A549 (cell line): Measurements from ENCODE around the gene KTN1. TPM values are rescaled to one million over a fixed set of nuclear protein-coding genes. Genes with fewer than 3 reads are reported as not detected.

ENCODE experiments used
- ATAC-seq, 2 experiments: fragments of 200-7000 bp in 1 of 2; fragments of >200 bp in 1 of 2; cut with Nextera tagmentation in 1 of 2; cut with Tn5 transposase in 1 of 2; 3 replicates each; pipeline versions ENCODE4 v1.8.0 to v1.9.1; 2018 to 2020; ENCODE audit warnings: mild to moderate bottlenecking in 1 of 2, moderate library complexity in 1 of 2
- CTCF ChIA-PET: fragments of 300-600 bp; sonication (Branson Sonifier 250); formaldehyde crosslinking; extraction: SDS; loops from one replicate; lab custom pipeline; 2021; ENCODE audit warnings: antibody characterized with exemption, inconsistent platforms; lab: Yijun Ruan, JAX
- POLR2A ChIA-PET: fragments of 350-600 bp; formaldehyde crosslinking; extraction: SDS; loops from one replicate; lab custom pipeline; 2021; ENCODE audit warnings: antibody characterized with exemption, inconsistent platforms; lab: Yijun Ruan, JAX
- DNase-seq, 2 experiments: peaks; one replicate each; pipeline versions ENCODE4 v3.0.0 to v3.0.0-alpha.2; 2011 to 2016; ENCODE audit warnings: low read depth in 1 of 2, low spot score in 1 of 2
- FAIRE-seq: peaks from 2 replicates; lab custom pipeline; 2011; peaks lifted over from hg19 to GRCh38; lab: Jason Lieb, UNC
- H3K27ac ChIP-seq, 2 experiments: fragments of >200 bp; sonication (Bioruptor Twin); formaldehyde crosslinking; 3 replicates each; pipeline ENCODE4 v1.5.1; 2016 to 2017
- H3K4me1 ChIP-seq: fragments of >200 bp; sonication (Bioruptor Twin); formaldehyde crosslinking; 3 replicates; pipeline ENCODE4 v1.6.1; 2016
- H3K4me2 ChIP-seq: fragments of >200 bp; sonication (Bioruptor Twin); formaldehyde crosslinking; 3 replicates; pipeline ENCODE4 v1.6.1; 2016
- H3K4me3 ChIP-seq: fragments of >200 bp; sonication (Bioruptor Twin); formaldehyde crosslinking; 3 replicates; pipeline ENCODE4 v1.5.1; 2016
- H3K9me3 ChIP-seq: fragments of >200 bp; sonication (Bioruptor Twin); formaldehyde crosslinking; 3 replicates; pipeline ENCODE4 v1.6.1; 2016
- ATOH8 ChIP-seq: fragments of 250-450 bp; sonication (Bioruptor Pico); IDR thresholded peaks from 2 replicates; pipeline ENCODE4 v1.5.0; 2020; ENCODE audit warnings: low read depth, mild to moderate bottlenecking, moderate library complexity
- BHLHE40 ChIP-seq: IDR thresholded peaks from 2 replicates; pipeline ENCODE4 v1.6.1; 2012; ENCODE audit warnings: low read depth, low read length, inconsistent platforms
- CEBPB ChIP-seq, 2 experiments: fragments of >200 bp in 1 of 2; sonication (Bioruptor Twin) in 1 of 2; formaldehyde crosslinking in 1 of 2; IDR thresholded peaks; 2 replicates each; pipeline ENCODE4 v1.6.1; 2012 to 2016
- CHD2 ChIP-seq: fragments of 150-350 bp; IDR thresholded peaks from 2 replicates; pipeline ENCODE4 v1.6.1; 2014; ENCODE audit warnings: low read length; ENCODE audit not compliant: partially characterized antibody
- CHD4 ChIP-seq: fragments of 200-600 bp; sonication (generic); IDR thresholded peaks from 2 replicates; pipeline ENCODE4 v1.6.1; 2016; ENCODE audit warnings: antibody characterized with exemption, mild to moderate bottlenecking, borderline replicate concordance
- CTCF ChIP-seq: fragments of >200 bp; sonication (Bioruptor Twin); formaldehyde crosslinking; IDR thresholded peaks from 3 replicates; pipeline ENCODE4 v1.5.1; 2016
- EHF ChIP-seq: fragments of 250-450 bp; sonication (Bioruptor Pico); IDR thresholded peaks from 2 replicates; pipeline ENCODE4 v1.5.0; 2020; ENCODE audit warnings: mild to moderate bottlenecking
- EHMT2 ChIP-seq: fragments of 200-600 bp; sonication (generic); IDR thresholded peaks from 2 replicates; pipeline ENCODE4 v1.6.1; 2016; ENCODE audit warnings: antibody characterized with exemption, low read depth, mild to moderate bottlenecking, moderate library complexity
- ESRRA ChIP-seq: fragments of 150-350 bp; IDR thresholded peaks from 2 replicates; pipeline ENCODE4 v1.6.1; 2014; ENCODE audit warnings: mild to moderate bottlenecking, low read length, borderline replicate concordance
- FOSB ChIP-seq: fragments of 250-450 bp; sonication (Bioruptor Pico); IDR thresholded peaks from 2 replicates; pipeline ENCODE4 v1.5.0; 2020; ENCODE audit warnings: mild to moderate bottlenecking, moderate library complexity
- FOSL2 ChIP-seq, 2 experiments: fragments of 450-650 bp in 1 of 2; fragments of >200 bp in 1 of 2; sonication (Bioruptor Twin) in 1 of 2; formaldehyde crosslinking; IDR thresholded peaks; 2 replicates each; pipeline versions ENCODE4 v1.5.0 to v1.6.1; 2016 to 2020; ENCODE audit warnings: mild to moderate bottlenecking in 1 of 2, moderate library complexity in 1 of 2
- FOXS1 ChIP-seq: fragments of 250-450 bp; sonication (Bioruptor Pico); IDR thresholded peaks from 2 replicates; pipeline ENCODE4 v1.5.0; 2020; ENCODE audit warnings: mild to moderate bottlenecking, moderate library complexity
- GATA3 ChIP-seq: IDR thresholded peaks from 2 replicates; pipeline ENCODE4 v1.6.1; 2012; ENCODE audit warnings: borderline replicate concordance
- HES2 ChIP-seq: fragments of >200 bp; sonication (Bioruptor Twin); formaldehyde crosslinking; IDR thresholded peaks from 2 replicates; pipeline ENCODE4 v1.6.1; 2016
- HEYL ChIP-seq: fragments of 250-450 bp; sonication (Bioruptor Pico); IDR thresholded peaks from 2 replicates; pipeline ENCODE4 v1.8.0; 2021; ENCODE audit warnings: mild to moderate bottlenecking, moderate library complexity
- HOXB5 ChIP-seq: fragments of 250-450 bp; sonication (Bioruptor Pico); IDR thresholded peaks from 2 replicates; pipeline ENCODE4 v1.5.0; 2020; ENCODE audit warnings: mild to moderate bottlenecking, moderate library complexity
- JUN ChIP-seq, 2 experiments: fragments of >200 bp; sonication (Bioruptor Twin); formaldehyde crosslinking; IDR thresholded peaks; 2 replicates in 1 of 2; 3 replicates in 1 of 2; pipeline ENCODE4 v1.6.1; 2016 to 2017
- KDM5A ChIP-seq: fragments of 200-600 bp; sonication (generic); IDR thresholded peaks from 2 replicates; pipeline ENCODE4 v1.6.1; 2016; ENCODE audit warnings: antibody characterized with exemption, mild to moderate bottlenecking
- MAFK ChIP-seq: fragments of 450-650 bp; IDR thresholded peaks from 2 replicates; pipeline ENCODE4 v1.6.1; 2014; ENCODE audit not compliant: partially characterized antibody
- MAZ ChIP-seq: fragments of 150-350 bp; IDR thresholded peaks from 2 replicates; pipeline ENCODE4 v1.6.1; 2014; ENCODE audit warnings: antibody characterized with exemption, low read depth, low read length, borderline replicate concordance
- MYC ChIP-seq: IDR thresholded peaks from 2 replicates; pipeline ENCODE4 v1.6.1; 2012; ENCODE audit warnings: mild to moderate bottlenecking, inconsistent platforms, low read length, improper control_type of control experiment, borderline replicate concordance
- NFE2L2 ChIP-seq: fragments of 150-350 bp; conservative IDR thresholded peaks from 2 replicates; pipeline ENCODE4 v1.6.1; 2014; ENCODE audit warnings: low read length
- PBX3 ChIP-seq: IDR thresholded peaks from 2 replicates; pipeline ENCODE4 v1.6.1; 2012
- PHF8 ChIP-seq: fragments of 200-600 bp; sonication (generic); IDR thresholded peaks from 2 replicates; pipeline ENCODE4 v1.6.1; 2016; ENCODE audit warnings: low read depth, mild to moderate bottlenecking, antibody characterized with exemption, moderate library complexity, borderline replicate concordance
- RAD21 ChIP-seq, 2 experiments: fragments of >200 bp in 1 of 2; sonication (Bioruptor Twin) in 1 of 2; formaldehyde crosslinking in 1 of 2; IDR thresholded peaks in 1 of 2; conservative IDR thresholded peaks in 1 of 2; 2 replicates in 1 of 2; 3 replicates in 1 of 2; pipeline ENCODE4 v1.6.1; 2012 to 2018; ENCODE audit warnings: inconsistent platforms in 1 of 2
- RARB ChIP-seq: fragments of 250-450 bp; sonication (Bioruptor Pico); IDR thresholded peaks from 2 replicates; pipeline ENCODE4 v1.8.0; 2021; ENCODE audit warnings: mild to moderate bottlenecking, moderate library complexity
- RFX5 ChIP-seq: fragments of 450-650 bp; IDR thresholded peaks from 2 replicates; pipeline ENCODE4 v1.7.1; 2014; ENCODE audit warnings: antibody characterized with exemption, mild to moderate bottlenecking, moderate library complexity
- RNF2 ChIP-seq: fragments of 200-600 bp; sonication (generic); IDR thresholded peaks from 2 replicates; pipeline ENCODE4 v1.6.1; 2016; ENCODE audit warnings: low read depth, mild to moderate bottlenecking, antibody characterized with exemption, moderate library complexity, borderline replicate concordance
- SMC3 ChIP-seq: fragments of >200 bp; sonication (Bioruptor Twin); formaldehyde crosslinking; IDR thresholded peaks from 3 replicates; pipeline ENCODE4 v1.6.1; 2018; ENCODE audit warnings: inconsistent platforms
- USF2 ChIP-seq: fragments of 450-650 bp; IDR thresholded peaks from 2 replicates; pipeline ENCODE4 v1.6.1; 2014; ENCODE audit warnings: antibody characterized with exemption
- ZC3H11A ChIP-seq: fragments of 450-650 bp; IDR thresholded peaks from 2 replicates; pipeline ENCODE4 v1.6.1; 2014; ENCODE audit warnings: antibody characterized with exemption, mild to moderate bottlenecking
- WGBS: methylation state at CpG from one replicate; pipeline ENCODE4 v1.1.6; 2017; ENCODE audit errors: missing lambda C conversion rate; 5-methylcytosine and 5-hydroxymethylcytosine counted together
- polyA plus RNA-seq, 4 experiments: library from polyadenylated mRNA; depleted of rRNA in 3 of 4; stranded (reverse); fragments of >200 nt; fragmentation: RNase III in 1 of 4; extraction: RNeasy Plus Mini Kit Qiagen cat#74134 plus additional on column Dnase treatment in 1 of 4; gene quantifications; 2 replicates in 3 of 4; 3 replicates in 1 of 4; pipeline ENCODE4 v1.2.3, GENCODE V29; 2011 to 2017

The KTN1 gene
- polyA plus RNA-seq, 2 of the 4 experiments (the other 2 are of a cell fraction), result 153 to 233 TPM

GRCh38 chr14:55592436-55592835, 12.4 kb downstream of the KTN1 start (continued):
- TF ChIP-seq USF2 (no peak), NFE2L2 (no peak), CTCF (no peak)

GRCh38 chr14:55593698-55594097, 13.7 kb downstream of the KTN1 start:
- no peak overlapping the region for H3K4me3 ChIP-seq
- no peak for TF ChIP-seq EHMT2
- no peak for TF ChIP-seq PBX3
- TF ChIP-seq RARB (CRISPR knock-in tag), result no peak
- peak; percentile 79 for TF ChIP-seq MAFK
- TF ChIP-seq MYC, result no peak
- DNase-seq (peak in 1 of 2 experiments; percentile 33), FAIRE-seq (no peak), ATAC-seq (peak; percentile 53 to 62; a peak in 5 of 6 replicates)
- POLR2A ChIA-PET, result no interaction called here
- H3K27ac ChIP-seq, result peak overlapping the region; percentile 58 to 77
- H3K9me3 ChIP-seq, result no peaks in the 10 kb centered on the region
- peaks cover 63% of the 10 kb centered on the region for H3K4me1 ChIP-seq
- H3K4me2 ChIP-seq, result peak overlapping the region; percentile 75
- CTCF ChIA-PET, result interaction anchor here (0.7 to 1.4 kb wide), 2 partner anchors 68 to 148 kb away, joined by 3 read pairs; no protein-coding TSS in a partner anchor
- WGBS, result 10% methylated on average over 2 of the region's 2 CpGs

- ChIA-PET POLR2A (interaction anchor here (0.6 to 0.9 kb wide), 2 partner anchors 153 to 870 kb away, joined by 3 to 4 read pairs; no protein-coding TSS in a partner anchor), CTCF (interaction anchor here (2.1 to 3.0 kb wide), 2 partner anchors 153 to 161 kb away, joined by 5 to 19 read pairs; no protein-coding TSS in a partner anchor)
- H3K4me3 ChIP-seq, result peak overlapping the region; percentile 39
- TF ChIP-seq FOSL2 (IDR thresholded peaks at IDR 0.05) (peak; percentile 4; the same call in 1 of the 2 replicates), FOSL2 (CRISPR knock-in tag; IDR thresholded peaks at IDR 0.05) (peak; percentile 43), JUN (IDR thresholded peaks at IDR 0.05) (peak; percentile 67 to 89), ATOH8 (CRISPR knock-in tag) (0 out of 2 replicates have a peak, but pooled peaks have one; percentile 23), FOSB (CRISPR knock-in tag) (no peak), HOXB5 (CRISPR knock-in tag) (no peak), PHF8 (no peak), KDM5A (no peak), RFX5 (no peak), MAZ (no peak), SMC3 (peak; percentile 35), CHD4 (no peak), RAD21 (conservative IDR thresholded peaks at IDR 0.05 in 1 of 2, IDR thresholded peaks at IDR 0.05 in 1 of 2) (peak in 1 of 2 experiments; percentile 47; a peak in 4 of 5 replicates), CHD2 (no peak), FOXS1 (CRISPR knock-in tag) (no peak), HES2 (peak; percentile 71; the same call in 1 of the 2 replicates), EHF (CRISPR knock-in tag) (no peak), RNF2 (no peak), CEBPB (IDR thresholded peaks at IDR 0.05) (peak; percentile 91 to 98), BHLHE40 (no peak), GATA3 (peak; percentile 71), ZC3H11A (no peak), ESRRA (no peak), HEYL (CRISPR knock-in tag) (no peak)
Observed at GRCh38 chr14:55599250-55599879, 19.4 kb downstream of the KTN1 start.

More at GRCh38 chr14:55599250-55599879, 19.4 kb downstream of the KTN1 start:
- peak overlapping the region; percentile 77 to 88 for H3K27ac ChIP-seq
- DNase-seq (peak in 1 of 2 experiments; percentile 90), ATAC-seq (peak; percentile 63 to 92; a peak in 4 of 6 replicates), FAIRE-seq (no peak)
- peak overlapping the region; percentile 76 for H3K4me2 ChIP-seq
- peaks cover 63% of the 10 kb centered on the region for H3K4me1 ChIP-seq
- no peaks in the 10 kb centered on the region for H3K9me3 ChIP-seq
- 1% methylated on average over 14 of the region's 14 CpGs for WGBS
